ENCODE data around the gene TCAF2.
"Not testable (repeated sequence)": the region's sequence is repeated elsewhere in the genome, so short reads cannot be mapped to it uniquely, and the experiment has no call there.

DNA sequence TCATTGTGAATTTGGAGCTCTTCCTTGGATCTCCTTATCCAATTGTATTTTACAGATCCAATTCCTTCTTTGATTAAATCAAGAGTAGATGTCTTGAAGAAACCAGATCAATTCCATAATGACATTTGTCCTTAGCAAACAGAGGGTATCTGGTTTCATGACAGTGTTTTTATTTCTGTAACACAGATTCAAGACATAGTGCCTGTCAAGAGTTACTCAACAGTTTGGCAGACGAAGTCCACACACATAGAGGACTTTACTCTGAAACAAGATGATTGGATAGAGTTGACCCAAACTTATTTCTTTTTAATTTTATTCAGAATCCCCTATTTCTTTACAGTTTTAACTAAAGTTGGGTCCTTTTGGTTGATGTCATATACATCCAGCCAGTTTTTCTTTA, 14.7 kb upstream of the TCAF2 start:
- TF ChIP-seq, protein P1, sequence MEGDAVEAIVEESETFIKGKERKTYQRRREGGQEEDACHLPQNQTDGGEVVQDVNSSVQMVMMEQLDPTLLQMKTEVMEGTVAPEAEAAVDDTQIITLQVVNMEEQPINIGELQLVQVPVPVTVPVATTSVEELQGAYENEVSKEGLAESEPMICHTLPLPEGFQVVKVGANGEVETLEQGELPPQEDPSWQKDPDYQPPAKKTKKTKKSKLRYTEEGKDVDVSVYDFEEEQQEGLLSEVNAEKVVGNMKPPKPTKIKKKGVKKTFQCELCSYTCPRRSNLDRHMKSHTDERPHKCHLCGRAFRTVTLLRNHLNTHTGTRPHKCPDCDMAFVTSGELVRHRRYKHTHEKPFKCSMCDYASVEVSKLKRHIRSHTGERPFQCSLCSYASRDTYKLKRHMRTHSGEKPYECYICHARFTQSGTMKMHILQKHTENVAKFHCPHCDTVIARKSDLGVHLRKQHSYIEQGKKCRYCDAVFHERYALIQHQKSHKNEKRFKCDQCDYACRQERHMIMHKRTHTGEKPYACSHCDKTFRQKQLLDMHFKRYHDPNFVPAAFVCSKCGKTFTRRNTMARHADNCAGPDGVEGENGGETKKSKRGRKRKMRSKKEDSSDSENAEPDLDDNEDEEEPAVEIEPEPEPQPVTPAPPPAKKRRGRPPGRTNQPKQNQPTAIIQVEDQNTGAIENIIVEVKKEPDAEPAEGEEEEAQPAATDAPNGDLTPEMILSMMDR (IDR thresholded peaks at IDR 0.05): not testable (repeated sequence)
- TF ChIP-seq POLR2A, POLR2AphosphoS5, EP300 (IDR thresholded peaks at IDR 0.05): not testable (repeated sequence)

Data from gastroesophageal sphincter (tissue), 3 donors.